GM11168 (cell line): ENCODE measurements around the gene KIF3C.
"Not testable (repeated sequence)": the region's sequence is repeated elsewhere in the genome, so short reads cannot be mapped to it uniquely, and the experiment has no call there.

Experiments
- in situ Hi-C: fragments of 300-500 bp; cut with MboI; formaldehyde crosslinking; loops from one replicate; pipeline ENCODE4 v1.12.0; 2022; ENCODE audit warnings: low sequenced_read_pairs; ENCODE audit not compliant: unreplicated experiment

KIF3C gene

GRCh38 chr2:25922501-25922900 is 59.8 kb downstream of the KIF3C start:
- in situ Hi-C loops: no loop called here

DNA sequence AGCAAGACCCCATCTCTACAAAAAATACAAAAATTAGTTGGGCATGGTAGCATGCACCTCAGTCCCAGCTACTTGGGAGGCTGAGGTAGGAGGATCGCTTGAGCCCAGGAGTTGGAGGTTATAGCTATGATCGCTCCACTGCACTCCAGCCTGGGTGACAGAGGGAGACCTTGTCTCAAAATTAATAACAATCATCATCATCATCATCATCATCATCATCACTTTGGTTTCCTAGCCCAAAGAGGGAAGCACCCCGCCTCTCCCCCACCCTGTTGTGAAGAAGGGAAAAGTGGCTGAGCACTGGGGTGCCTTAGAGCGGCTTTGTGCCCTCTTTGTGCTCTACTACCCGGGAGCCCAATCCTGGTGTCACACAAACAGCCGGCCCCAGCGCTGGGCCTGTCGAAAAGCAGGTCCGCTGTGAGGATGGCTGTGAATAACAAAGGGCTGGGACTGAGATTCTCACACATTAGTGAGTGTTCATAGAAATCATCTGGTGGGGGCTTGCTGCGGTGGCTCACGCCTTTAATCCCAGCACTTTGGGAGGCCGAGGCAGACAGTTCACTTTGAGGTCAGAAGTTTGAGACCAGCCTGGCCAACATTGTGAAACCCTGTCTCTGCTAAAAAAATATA is 61.4 kb downstream of the KIF3C start:
- in situ Hi-C loops: no loop called here

DNA sequence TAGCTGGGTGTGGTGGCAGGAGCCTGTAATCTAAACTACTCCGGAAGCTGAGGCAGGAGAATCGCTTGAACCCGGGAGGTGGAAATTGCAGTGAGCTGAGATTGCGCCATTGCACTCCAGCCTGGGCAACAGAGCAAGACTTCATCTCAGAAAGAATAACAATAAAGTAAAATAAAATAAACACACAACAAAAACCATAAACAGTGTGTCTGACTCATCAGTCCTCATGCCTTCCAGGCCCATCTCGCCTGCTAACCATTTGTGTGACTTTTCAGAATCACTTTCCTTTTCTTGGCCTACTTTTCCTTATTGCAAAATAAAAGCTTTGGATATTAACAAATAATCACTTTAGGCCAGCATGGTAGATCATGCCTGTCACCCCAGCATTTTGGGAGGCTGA is 62.0 kb downstream of the KIF3C start:
- in situ Hi-C loops: no loop called here

- in situ Hi-C loops: no loop called here
Observed at GRCh38 chr2:25917832-25918231, 64.5 kb downstream of the KIF3C start.

DNA sequence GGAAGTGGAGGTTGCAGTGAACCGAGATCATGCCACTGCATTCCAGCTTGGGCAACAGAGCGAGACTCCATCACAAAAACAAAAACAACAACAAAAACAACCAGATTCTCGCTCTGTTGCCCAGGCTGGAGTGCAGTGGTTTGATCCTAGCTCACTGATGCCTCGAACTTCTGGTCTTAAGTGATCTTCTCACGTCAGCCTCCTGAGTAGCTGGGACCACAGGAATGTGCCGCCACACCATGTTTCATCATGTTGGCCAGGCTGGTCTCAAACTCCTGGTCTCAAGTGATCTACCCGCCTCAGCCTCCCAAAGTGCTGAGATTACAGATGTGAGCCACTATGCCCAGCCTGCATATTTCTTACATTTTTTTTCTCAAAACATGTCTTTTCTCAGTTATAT is 64.9 kb downstream of the KIF3C start:
- in situ Hi-C loops: not testable (repeated sequence)

- in situ Hi-C loops: not testable (repeated sequence)
Observed at GRCh38 chr2:25915944-25916772, 66.1 kb downstream of the KIF3C start.

- in situ Hi-C loops: not testable (repeated sequence)
Observed at GRCh38 chr2:25915411-25915810, 66.9 kb downstream of the KIF3C start.

- in situ Hi-C loops: not testable (repeated sequence)
Observed at GRCh38 chr2:25913696-25913973, 68.7 kb downstream of the KIF3C start.

DNA sequence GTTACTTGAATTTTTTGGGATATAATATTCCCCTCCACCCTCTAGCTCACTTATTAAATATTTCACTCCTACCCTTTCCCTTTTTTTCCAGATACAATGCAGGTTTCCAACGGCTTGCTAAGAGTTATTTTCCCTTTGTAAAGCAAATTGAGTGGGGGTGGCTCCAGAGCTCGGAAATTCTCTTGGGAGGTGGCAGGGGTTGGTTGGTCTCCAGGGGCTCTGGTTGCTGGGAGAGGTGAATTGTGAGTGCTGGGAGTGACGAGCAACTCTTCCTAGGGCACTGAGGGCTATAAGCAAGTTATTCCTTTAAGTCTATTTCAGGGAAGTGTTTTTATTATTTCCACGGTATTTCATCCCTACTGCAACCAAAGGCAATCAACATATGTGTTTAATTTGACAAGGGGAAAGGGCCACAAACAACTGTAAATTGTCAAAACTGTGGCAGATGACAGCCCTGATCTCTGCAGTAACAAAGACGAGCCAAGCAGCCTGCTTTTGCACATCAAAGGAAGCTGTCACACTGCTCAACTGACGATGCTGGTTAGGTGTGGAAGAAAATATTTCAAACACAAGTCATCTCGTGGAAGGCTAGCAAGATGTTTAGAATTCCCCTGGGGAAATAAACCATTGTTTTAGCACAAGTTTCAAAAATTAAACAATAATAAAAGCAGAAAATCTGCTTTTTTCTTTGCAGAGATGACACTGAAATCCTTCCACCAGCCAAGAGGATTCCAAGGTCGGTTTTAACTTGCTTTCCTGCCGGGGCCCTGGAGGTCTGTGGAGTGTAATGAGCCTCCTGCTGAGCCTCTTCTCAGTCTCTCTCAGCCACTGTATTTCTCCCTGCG is 69.2 kb downstream of the KIF3C start:
- in situ Hi-C loops: no loop called here

DNA sequence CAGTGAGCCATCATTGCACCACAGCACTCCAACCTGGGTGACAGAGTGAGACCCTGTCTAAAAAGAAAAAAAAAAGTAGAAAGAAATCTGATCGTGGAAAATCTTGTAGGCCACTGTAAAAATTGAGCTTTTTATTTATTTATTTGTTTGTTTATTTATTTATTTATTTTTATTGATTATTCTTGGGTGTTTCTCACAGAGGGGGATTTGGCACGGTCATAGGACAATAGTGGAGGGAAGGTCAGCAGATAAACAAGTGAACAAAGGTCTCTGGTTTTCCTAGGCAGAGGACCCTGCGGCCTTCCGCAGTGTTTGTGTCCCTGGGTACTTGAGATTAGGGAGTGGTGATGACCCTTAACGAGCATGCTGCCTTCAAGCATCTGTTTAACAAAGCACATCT is 72.7 kb downstream of the KIF3C start:
- in situ Hi-C loops: not testable (repeated sequence)

DNA sequence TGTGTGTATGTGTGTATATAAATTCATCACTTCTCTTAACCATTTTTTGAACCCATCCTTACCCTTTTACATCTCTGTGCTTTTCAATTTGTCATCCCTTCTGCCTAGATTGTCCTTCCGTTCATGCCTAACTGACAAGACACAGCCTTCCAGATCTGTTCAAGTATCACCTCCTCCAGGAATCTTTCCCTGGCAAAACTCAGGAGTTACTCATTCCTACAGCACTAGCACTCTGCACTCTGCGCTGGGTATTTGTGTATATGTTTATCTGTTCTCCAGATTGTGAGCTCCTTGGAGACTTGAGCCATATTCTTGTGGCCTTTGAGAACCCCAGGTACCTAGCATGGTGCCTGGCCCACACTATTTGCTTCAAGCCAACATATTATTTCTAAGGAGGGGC is 77.2 kb downstream of the KIF3C start:
- in situ Hi-C loops: no loop called here

GRCh38 chr2:25903216-25903776 is 79.0 kb downstream of the KIF3C start:
- in situ Hi-C loops: no loop called here

DNA sequence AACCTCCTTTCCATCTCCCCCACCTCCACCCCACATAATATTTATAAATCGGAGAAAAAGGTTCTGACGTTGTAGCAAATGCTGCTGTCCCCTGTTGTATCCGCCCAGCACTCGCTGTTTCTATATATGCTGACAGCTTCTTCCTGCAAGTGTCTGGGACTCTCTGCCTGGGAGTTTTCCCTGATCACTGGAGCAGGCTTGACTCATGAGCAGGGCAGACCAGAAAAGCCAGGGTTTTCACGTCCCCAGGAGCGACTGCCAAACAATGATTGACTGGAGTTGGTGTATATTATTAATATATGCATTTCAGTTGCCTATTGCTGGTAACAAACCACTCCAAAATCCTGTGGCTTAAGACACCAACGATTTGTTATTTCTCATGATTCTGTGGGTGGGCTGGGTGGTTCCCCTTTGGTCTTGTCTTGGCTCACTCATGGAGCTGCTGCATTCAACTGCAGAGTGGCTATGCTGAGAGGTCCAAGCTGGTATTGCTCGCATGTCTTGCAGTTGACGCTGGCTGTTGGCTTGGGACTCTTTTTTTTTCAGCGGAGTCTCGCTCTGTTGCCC is 82.8 kb downstream of the KIF3C start:
- in situ Hi-C loops: no loop called here

GRCh38 chr2:25897506-25897905 is 84.8 kb downstream of the KIF3C start:
- in situ Hi-C loops: no loop called here

DNA sequence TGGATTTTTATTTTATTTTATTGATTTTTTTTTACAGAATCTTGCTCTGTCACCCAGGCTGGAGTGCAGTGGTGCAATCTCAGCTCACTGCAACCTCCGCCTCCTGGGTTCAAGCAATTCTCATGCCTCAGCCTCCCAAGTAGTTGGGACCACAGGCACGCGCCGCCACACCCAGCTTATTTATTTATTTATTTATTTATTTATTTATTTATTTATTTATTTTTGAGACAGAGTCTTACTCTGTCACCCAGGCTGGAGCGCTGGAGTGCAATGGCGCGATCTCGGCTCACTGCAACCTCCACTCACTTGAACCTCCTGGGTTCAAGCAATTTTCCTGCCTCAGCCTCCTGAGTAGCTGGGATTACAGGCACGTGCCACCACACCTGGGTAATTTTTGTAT is 86.0 kb downstream of the KIF3C start:
- in situ Hi-C loops: not testable (repeated sequence)

DNA sequence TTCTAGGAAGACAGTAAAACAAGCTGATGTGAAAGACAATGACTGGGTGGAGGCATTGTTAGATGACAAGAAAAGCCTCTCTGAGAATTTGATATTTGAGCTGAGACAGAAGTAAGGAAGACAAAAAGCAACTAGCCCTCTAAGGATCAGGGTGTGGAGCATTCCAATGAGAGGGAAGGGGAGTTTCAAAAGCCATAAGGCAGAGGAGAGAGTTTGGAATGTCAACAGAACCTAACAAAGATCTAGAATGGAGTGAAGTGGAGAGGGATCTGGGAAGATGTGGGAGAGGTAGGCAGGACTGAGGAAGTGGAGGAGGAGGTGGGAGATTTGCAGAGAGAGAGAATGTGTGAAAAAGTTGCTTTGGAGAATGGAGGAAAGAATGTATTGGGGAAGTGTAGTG is 86.7 kb downstream of the KIF3C start:
- in situ Hi-C loops: no loop called here

GRCh38 chr2:25895018-25895417 is 87.3 kb downstream of the KIF3C start:
- in situ Hi-C loops: no loop called here

GRCh38 chr2:25894135-25894830 is 88.0 kb downstream of the KIF3C start:
- in situ Hi-C loops: no loop called here

DNA sequence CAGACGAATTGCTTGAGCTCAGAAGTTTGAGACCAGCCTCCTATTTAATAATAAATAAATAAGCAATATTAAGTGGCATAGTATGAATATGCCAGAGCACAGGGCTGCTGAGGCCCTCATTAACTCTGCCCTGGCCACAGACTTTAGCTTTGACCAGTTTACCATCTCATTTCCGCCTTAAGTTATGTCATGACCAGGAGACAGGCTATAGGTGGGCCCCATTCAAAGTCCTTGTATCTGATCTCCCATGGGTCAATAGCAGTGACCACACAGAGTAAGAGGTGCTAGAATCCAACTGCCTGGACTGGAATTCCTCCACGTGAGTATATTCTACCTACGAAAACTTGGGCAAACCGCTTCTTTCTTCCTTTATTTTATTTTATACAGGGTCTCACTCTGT is 90.6 kb downstream of the KIF3C start:
- in situ Hi-C loops: no loop called here

GRCh38 chr2:25887624-25888242 is 94.6 kb downstream of the KIF3C start:
- in situ Hi-C loops: no loop called here
